ENCODE measurements around the gene DHFR. TPM values are rescaled to one million over a fixed set of nuclear protein-coding genes. Genes with fewer than 3 reads are reported as not detected.

DHFR gene
- total RNA-seq, 1 experiment from 2014 or later = 125 TPM

- BruUV-seq (replicated peaks) = no TSS peak
- ChIA-PET POLR2A (ENCODE audit: low non-redundant PET) (no interaction called here), CTCF (no interaction called here)
- TF ChIP-seq, protein P1, sequence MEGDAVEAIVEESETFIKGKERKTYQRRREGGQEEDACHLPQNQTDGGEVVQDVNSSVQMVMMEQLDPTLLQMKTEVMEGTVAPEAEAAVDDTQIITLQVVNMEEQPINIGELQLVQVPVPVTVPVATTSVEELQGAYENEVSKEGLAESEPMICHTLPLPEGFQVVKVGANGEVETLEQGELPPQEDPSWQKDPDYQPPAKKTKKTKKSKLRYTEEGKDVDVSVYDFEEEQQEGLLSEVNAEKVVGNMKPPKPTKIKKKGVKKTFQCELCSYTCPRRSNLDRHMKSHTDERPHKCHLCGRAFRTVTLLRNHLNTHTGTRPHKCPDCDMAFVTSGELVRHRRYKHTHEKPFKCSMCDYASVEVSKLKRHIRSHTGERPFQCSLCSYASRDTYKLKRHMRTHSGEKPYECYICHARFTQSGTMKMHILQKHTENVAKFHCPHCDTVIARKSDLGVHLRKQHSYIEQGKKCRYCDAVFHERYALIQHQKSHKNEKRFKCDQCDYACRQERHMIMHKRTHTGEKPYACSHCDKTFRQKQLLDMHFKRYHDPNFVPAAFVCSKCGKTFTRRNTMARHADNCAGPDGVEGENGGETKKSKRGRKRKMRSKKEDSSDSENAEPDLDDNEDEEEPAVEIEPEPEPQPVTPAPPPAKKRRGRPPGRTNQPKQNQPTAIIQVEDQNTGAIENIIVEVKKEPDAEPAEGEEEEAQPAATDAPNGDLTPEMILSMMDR (conservative IDR thresholded peaks at IDR 0.05; ENCODE audit: low read depth, low read length) = no peak
- no peak for TF ChIP-seq EZH2 (IDR thresholded peaks at IDR 0.05; ENCODE audit: borderline replicate concordance, low read depth, low read length, poor library complexity, severe bottlenecking)
- H3K4me1 ChIP-seq (ENCODE audit: insufficient read depth, low read length, poor library complexity, severe bottlenecking) = no peaks in the 10 kb centered on the region
- no peaks in the 10 kb centered on the region for H3K27me3 ChIP-seq (replicated peaks; ENCODE audit: insufficient read depth, low read depth, low read length, poor library complexity)
- no peak overlapping the region for H3K27ac ChIP-seq (ENCODE audit: low read depth, low read length, poor library complexity, severe bottlenecking)
- no peak overlapping the region for H3K4me3 ChIP-seq (ENCODE audit: low read depth, low read length, poor library complexity, severe bottlenecking)
- intact Hi-C loops (cut with micrococcal nuclease; ENCODE audit: unreplicated experiment) = no loop called here
- H3K36me3 ChIP-seq (ENCODE audit: insufficient read depth, low read length, poor library complexity, severe bottlenecking) = peaks cover 9% of the 10 kb centered on the region
- DNase-seq (ENCODE audit: low spot score) = no peak
- no peaks in the 10 kb centered on the region for H3K9me3 ChIP-seq (ENCODE audit: low read depth, low read length, poor library complexity, severe bottlenecking)
Measured at GRCh38 chr5:80625230-80625629, 29.6 kb downstream of the DHFR start.

DNA sequence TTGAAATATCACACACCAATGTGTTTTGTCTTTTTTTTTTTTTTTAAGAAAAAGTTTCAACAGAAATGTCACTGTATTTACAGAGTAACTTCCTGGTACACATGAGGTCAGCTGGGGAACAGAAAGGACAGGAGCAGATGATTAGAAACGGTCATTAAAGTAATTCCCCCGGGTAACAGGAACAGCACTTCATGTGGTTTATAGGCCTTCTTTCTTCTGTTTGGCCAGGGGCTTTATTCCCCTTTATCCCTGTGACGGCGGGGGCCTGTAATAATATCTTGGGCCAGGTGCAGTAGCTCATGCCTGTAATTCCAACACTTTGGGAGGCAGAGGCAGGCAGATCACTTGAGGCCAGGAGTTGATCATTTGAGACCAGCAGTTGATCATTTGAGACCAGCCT lies 30.8 kb downstream of the DHFR start:
- no peak overlapping the region for H3K4me3 ChIP-seq (ENCODE audit: low read depth, low read length, poor library complexity, severe bottlenecking)
- POLR2A ChIA-PET (ENCODE audit: low non-redundant PET) = no interaction called here
- H3K36me3 ChIP-seq (ENCODE audit: insufficient read depth, low read length, poor library complexity, severe bottlenecking) = peaks cover under 1% of the 10 kb centered on the region
- intact Hi-C loops (cut with micrococcal nuclease; ENCODE audit: unreplicated experiment) = no loop called here
- no peaks in the 10 kb centered on the region for H3K4me1 ChIP-seq (ENCODE audit: insufficient read depth, low read length, poor library complexity, severe bottlenecking)
- no peak overlapping the region for H3K27ac ChIP-seq (ENCODE audit: low read depth, low read length, poor library complexity, severe bottlenecking)
- no peaks in the 10 kb centered on the region for H3K9me3 ChIP-seq (ENCODE audit: low read depth, low read length, poor library complexity, severe bottlenecking)
- TF ChIP-seq, protein P1 (conservative IDR thresholded peaks at IDR 0.05; ENCODE audit: low read depth, low read length) = no peak
- no peak for TF ChIP-seq EZH2 (IDR thresholded peaks at IDR 0.05; ENCODE audit: borderline replicate concordance, low read depth, low read length, poor library complexity, severe bottlenecking)
- DNase-seq (ENCODE audit: low spot score) = peak; percentile 9
- no peaks in the 10 kb centered on the region for H3K27me3 ChIP-seq (replicated peaks; ENCODE audit: insufficient read depth, low read depth, low read length, poor library complexity)
- CTCF ChIA-PET = no interaction called here
- BruUV-seq (replicated peaks) = no TSS peak

DNA sequence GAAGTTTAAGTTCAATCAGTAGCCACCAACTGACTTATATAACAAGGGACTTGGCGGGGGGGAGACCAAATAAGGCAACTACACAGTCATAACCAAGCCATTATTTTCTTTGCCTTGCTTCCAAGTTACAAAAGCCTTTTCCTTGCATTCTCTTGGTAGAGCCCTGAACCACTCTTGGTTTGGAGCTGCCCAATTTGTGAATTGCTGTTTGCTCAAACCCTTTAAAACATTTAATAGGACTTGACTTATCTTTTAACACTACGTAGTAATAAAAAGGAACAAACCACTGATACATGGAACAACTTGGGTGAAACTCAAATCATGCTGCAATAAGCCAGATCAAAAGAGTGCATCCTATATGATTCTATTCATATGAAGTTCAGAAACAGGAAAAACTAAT lies 32.0 kb downstream of the DHFR start:
- BruUV-seq (replicated peaks) = no TSS peak
- no peaks in the 10 kb centered on the region for H3K9me3 ChIP-seq (ENCODE audit: low read depth, low read length, poor library complexity, severe bottlenecking)
- H3K4me3 ChIP-seq (ENCODE audit: low read depth, low read length, poor library complexity, severe bottlenecking) = no peak overlapping the region
- no peaks in the 10 kb centered on the region for H3K4me1 ChIP-seq (ENCODE audit: insufficient read depth, low read length, poor library complexity, severe bottlenecking)
- POLR2A ChIA-PET (ENCODE audit: low non-redundant PET) = no interaction called here
- intact Hi-C loops (cut with micrococcal nuclease; ENCODE audit: unreplicated experiment) = no loop called here
- no peak overlapping the region for H3K27ac ChIP-seq (ENCODE audit: low read depth, low read length, poor library complexity, severe bottlenecking)
- H3K36me3 ChIP-seq (ENCODE audit: insufficient read depth, low read length, poor library complexity, severe bottlenecking) = no peaks in the 10 kb centered on the region
- no peaks in the 10 kb centered on the region for H3K27me3 ChIP-seq (replicated peaks; ENCODE audit: insufficient read depth, low read depth, low read length, poor library complexity)
- TF ChIP-seq, protein P1 (conservative IDR thresholded peaks at IDR 0.05; ENCODE audit: low read depth, low read length) = no peak
- TF ChIP-seq EZH2 (IDR thresholded peaks at IDR 0.05; ENCODE audit: borderline replicate concordance, low read depth, low read length, poor library complexity, severe bottlenecking) = no peak
- no peak for DNase-seq (ENCODE audit: low spot score)
- CTCF ChIA-PET = no interaction called here

All from A673 (cell line).